Sigmoid colon (tissue), 4 donors: ENCODE data around the gene PLPP3.

Experiments used
- CTCF ChIP-seq, 4 experiments: fragments of 450-650 bp in 3 of 4; fragments of 200-600 bp in 1 of 4; IDR thresholded peaks; one replicate each; pipeline ENCODE4 v1.5.1; 2016 to 2019; ENCODE audit warnings: antibody characterized with exemption in 4 of 4, mild to moderate bottlenecking in 3 of 4, moderate library complexity in 2 of 4
- POLR2A ChIP-seq, 2 donors: fragments of 450-650 bp; IDR thresholded peaks; one replicate each; pipeline ENCODE4 v1.6.1; 2016; ENCODE audit warnings: antibody characterized with exemption in 2 of 2, mild to moderate bottlenecking in 2 of 2, moderate library complexity in 2 of 2
- POLR2AphosphoS5 ChIP-seq, 4 donors: sonication (generic); formaldehyde crosslinking; IDR thresholded peaks; one replicate each; pipeline ENCODE4 v1.6.1; 2017; ENCODE audit warnings: antibody characterized with exemption in 4 of 4

- no peak for TF ChIP-seq POLR2A (IDR thresholded peaks at IDR 0.05)
- no peak for TF ChIP-seq CTCF (IDR thresholded peaks at IDR 0.05)
- TF ChIP-seq POLR2AphosphoS5 (IDR thresholded peaks at IDR 0.05) = no peak
These were observed 11.2 kb upstream of the PLPP3 start for GRCh38 chr1:56590520-56591011.
